H1 (cell line): Measurements from ENCODE around the gene HOXA13. TPM values are rescaled to one million over a fixed set of nuclear protein-coding genes. Genes with fewer than 3 reads are reported as not detected.
A peak's percentile ranks its signal among the peaks of the same experiment; 100 is the strongest.

ENCODE experiments used
- CTCF ChIA-PET: fragments of 300-600 bp; sonication (Branson Sonifier 250); formaldehyde crosslinking; loops from one replicate; lab custom pipeline; 2021; ENCODE audit not compliant: partially characterized antibody; lab: Charles Lee
- POLR2A ChIA-PET: fragments of 300-600 bp; sonication (Branson Sonifier 250); formaldehyde crosslinking; loops from one replicate; lab custom pipeline; 2021; ENCODE audit warnings: inconsistent platforms; ENCODE audit not compliant: partially characterized antibody; lab: Charles Lee
- DNase-seq, 2 experiments: peaks; one replicate each; pipeline versions ENCODE4 v3.0.0 to v3.0.0-alpha.2; 2010 to 2022; ENCODE audit warnings: low spot score in 2 of 2, low read depth in 1 of 2, mixed read lengths in 1 of 2
- FAIRE-seq: peaks from 2 replicates; lab custom pipeline; 2011; peaks lifted over from hg19 to GRCh38; lab: Jason Lieb, UNC
- H2AFZ ChIP-seq: 2 replicates; pipeline ENCODE4 v1.8.1; 2012; ENCODE audit warnings: low read length, inconsistent platforms
- H2AK5ac ChIP-seq: 2 replicates; pipeline ENCODE4 v1.6.1; 2013; ENCODE audit warnings: low read depth, low read length
- H2BK120ac ChIP-seq: replicated peaks from 2 replicates; pipeline ENCODE3; 2013; ENCODE audit warnings: low read depth, low read length, inconsistent platforms
- H2BK12ac ChIP-seq: 2 replicates; pipeline ENCODE4 v1.6.1; 2013; ENCODE audit warnings: low read depth, low read length
- H2BK15ac ChIP-seq: 2 replicates; pipeline ENCODE4 v1.6.1; 2013; ENCODE audit warnings: low read length
- H2BK20ac ChIP-seq: 2 replicates; pipeline ENCODE4 v1.6.1; 2013; ENCODE audit warnings: low read length
- H2BK5ac ChIP-seq: 2 replicates; pipeline ENCODE4 v1.6.1; 2013; ENCODE audit warnings: low read depth, low read length
- H3K14ac ChIP-seq: 2 replicates; pipeline ENCODE4 v1.6.1; 2013; ENCODE audit warnings: inconsistent platforms; ENCODE audit not compliant: insufficient read length
- H3K18ac ChIP-seq: 2 replicates; pipeline ENCODE4 v1.6.1; 2013; ENCODE audit warnings: low read length; ENCODE audit errors: extremely low read depth
- H3K23ac ChIP-seq: 2 replicates; pipeline ENCODE4 v1.6.1; 2013; ENCODE audit warnings: inconsistent platforms; ENCODE audit not compliant: insufficient read length
- H3K23me2 ChIP-seq: 2 replicates; pipeline ENCODE4 v1.6.1; 2013; ENCODE audit warnings: low read depth, low read length
- H3K27ac ChIP-seq: 2 replicates; pipeline ENCODE4 v1.6.1; 2011; ENCODE audit warnings: low read depth, low read length, inconsistent platforms
- H3K27me3 ChIP-seq, 4 experiments: replicated peaks in 1 of 4; 1 replicate in 1 of 4; 2 replicates in 3 of 4; pipeline versions ENCODE4 v1.6.1 to v1.8.1; 2011 to 2013; ENCODE audit warnings: low read length in 3 of 4, mild to moderate bottlenecking in 3 of 4, inconsistent platforms in 2 of 4, mixed read lengths in 2 of 4, moderate library complexity in 1 of 4; ENCODE audit not compliant: control insufficient read depth in 3 of 4, insufficient read depth in 3 of 4; ENCODE audit errors: extremely low read depth in 1 of 4
- H3K36me3 ChIP-seq, 4 experiments: 2 replicates each; pipeline versions ENCODE4 v1.6.1 to v1.8.1; 2011 to 2013; ENCODE audit warnings: mild to moderate bottlenecking in 4 of 4, low read length in 3 of 4, moderate library complexity in 2 of 4, control low read depth in 1 of 4, inconsistent platforms in 1 of 4; ENCODE audit not compliant: insufficient read depth in 4 of 4, control insufficient read depth in 2 of 4
- H3K4ac ChIP-seq: replicated peaks from 2 replicates; pipeline ENCODE3; 2013; ENCODE audit warnings: low read length, low read depth, mixed read lengths, inconsistent platforms; ENCODE audit not compliant: insufficient read length
- H3K4me1 ChIP-seq, 4 experiments: replicated peaks in 1 of 4; 1 replicate in 1 of 4; 2 replicates in 3 of 4; pipeline versions ENCODE4 v1.6.1 to v1.8.1; 2011 to 2013; ENCODE audit warnings: low read length in 3 of 4, inconsistent platforms in 2 of 4, mixed read lengths in 1 of 4; ENCODE audit not compliant: insufficient read depth in 4 of 4, control insufficient read depth in 3 of 4
- H3K4me2 ChIP-seq, 2 experiments: 2 replicates each; pipeline versions ENCODE4 v1.6.1 to v1.8.1; 2011 to 2013; ENCODE audit warnings: low read depth in 2 of 2, low read length in 2 of 2, control low read depth in 1 of 2, inconsistent platforms in 1 of 2, mild to moderate bottlenecking in 1 of 2; ENCODE audit not compliant: insufficient read depth in 1 of 2
- H3K4me3 ChIP-seq, 4 experiments: fragments of 200-600, 300-600 bp in 1 of 4; sonication (generic), shearing (Covaris generic), sonication (Bioruptor Twin) in 1 of 4; 2 replicates each; pipeline versions ENCODE4 v1.5.1 to v1.8.1; 2011 to 2016; ENCODE audit warnings: low read length in 4 of 4, low read depth in 3 of 4, control low read depth in 2 of 4, inconsistent platforms in 2 of 4, mild to moderate bottlenecking in 2 of 4, mixed read lengths in 1 of 4, moderate library complexity in 1 of 4; ENCODE audit not compliant: insufficient read depth in 2 of 4; ENCODE audit errors: extremely low read depth in 1 of 4
- H3K56ac ChIP-seq: replicated peaks from 2 replicates; pipeline ENCODE3; 2013; ENCODE audit warnings: low read depth, mild to moderate bottlenecking, mixed read lengths, low read length, inconsistent platforms; ENCODE audit not compliant: insufficient read length
- H3K79me1 ChIP-seq: 2 replicates; pipeline ENCODE4 v1.6.1; 2013; ENCODE audit warnings: low read depth, low read length, control low read depth
- H3K79me2 ChIP-seq, 2 experiments: 2 replicates each; pipeline versions ENCODE4 v1.6.1 to v1.8.1; 2012 to 2013; ENCODE audit warnings: low read length in 2 of 2, mild to moderate bottlenecking in 2 of 2, inconsistent platforms in 1 of 2; ENCODE audit not compliant: insufficient read depth in 2 of 2, control insufficient read depth in 1 of 2
- H3K9ac ChIP-seq, 4 experiments: replicated peaks in 1 of 4; 1 replicate in 1 of 4; 2 replicates in 3 of 4; pipeline versions ENCODE4 v1.6.1 to v1.8.1; 2011 to 2013; ENCODE audit warnings: low read depth in 3 of 4, low read length in 3 of 4, control low read depth in 2 of 4, mild to moderate bottlenecking in 2 of 4, moderate library complexity in 2 of 4, inconsistent platforms in 1 of 4; ENCODE audit errors: extremely low read depth in 1 of 4
- H3K9me3 ChIP-seq, 2 experiments: 2 replicates each; pipeline versions ENCODE4 v1.6.1 to v1.8.1; 2012 to 2013; ENCODE audit warnings: mild to moderate bottlenecking in 2 of 2, moderate library complexity in 2 of 2, control low read depth in 1 of 2, inconsistent platforms in 1 of 2, low read depth in 1 of 2, low read length in 1 of 2, mixed read lengths in 1 of 2; ENCODE audit not compliant: insufficient read depth in 2 of 2
- H4K20me1 ChIP-seq, 2 experiments: replicated peaks in 1 of 2; 2 replicates each; pipeline versions ENCODE3 to v1.8.1; 2011 to 2013; ENCODE audit warnings: inconsistent platforms in 2 of 2, low read length in 2 of 2, mild to moderate bottlenecking in 1 of 2; ENCODE audit not compliant: insufficient read depth in 2 of 2, control insufficient read depth in 1 of 2
- H4K5ac ChIP-seq: 2 replicates; pipeline ENCODE4 v1.6.1; 2013; ENCODE audit warnings: low read length, low read depth, mixed read lengths, inconsistent platforms; ENCODE audit not compliant: insufficient read length
- H4K8ac ChIP-seq: 2 replicates; pipeline ENCODE4 v1.8.0; 2013; ENCODE audit warnings: mild to moderate bottlenecking, moderate library complexity, low read length, inconsistent platforms; ENCODE audit not compliant: insufficient read depth; ENCODE audit errors: extremely low read depth
- H4K91ac ChIP-seq: replicated peaks from 2 replicates; pipeline ENCODE3; 2013; ENCODE audit warnings: low read length, mixed read lengths, inconsistent platforms; ENCODE audit not compliant: insufficient read length
- CBX8 ChIP-seq: fragments of 300-800, 300-1000 bp; sonication (generic); IDR thresholded peaks from 2 replicates; pipeline ENCODE4 v1.7.1; 2016; ENCODE audit warnings: low read depth, low read length, borderline replicate concordance
- CHD1 ChIP-seq: IDR thresholded peaks from 2 replicates; pipeline ENCODE4 v1.6.1; 2012; ENCODE audit warnings: low read depth, low read length, improper control_type of control experiment
- EZH2 ChIP-seq: fragments of 200-600 bp; sonication (generic); IDR thresholded peaks from 2 replicates; pipeline ENCODE4 v1.7.1; 2012; ENCODE audit warnings: low read depth, mild to moderate bottlenecking, moderate library complexity, low read length, inconsistent platforms; ENCODE audit not compliant: severe bottlenecking
- KDM4A ChIP-seq: IDR thresholded peaks from one replicate; pipeline ENCODE4 v1.7.1; 2012; ENCODE audit warnings: low read depth, mild to moderate bottlenecking, moderate library complexity, low read length, inconsistent platforms; ENCODE audit not compliant: severe bottlenecking
- POLR2AphosphoS5 ChIP-seq: IDR thresholded peaks from 2 replicates; pipeline ENCODE4 v1.6.1; 2011; ENCODE audit warnings: low read depth, low read length
- RBBP5 ChIP-seq: IDR thresholded peaks from 2 replicates; pipeline ENCODE4 v1.7.1; 2012; ENCODE audit warnings: low read depth, mild to moderate bottlenecking, inconsistent platforms, low read length, moderate library complexity, borderline replicate concordance
- RNF2 ChIP-seq: fragments of 200-900, 300-1000 bp; sonication (generic); IDR thresholded peaks from 2 replicates; pipeline ENCODE4 v1.7.1; 2016; ENCODE audit warnings: borderline replicate concordance, low read depth, mild to moderate bottlenecking, antibody characterized with exemption, low read length; ENCODE audit not compliant: poor library complexity, severe bottlenecking; ENCODE audit errors: missing control alignments
- SP2 ChIP-seq: IDR thresholded peaks from 2 replicates; pipeline ENCODE4 v1.6.1; 2012; ENCODE audit warnings: mild to moderate bottlenecking, low read length, inconsistent platforms
- TAF1 ChIP-seq: IDR thresholded peaks from 2 replicates; pipeline ENCODE4 v1.6.1; 2011; ENCODE audit warnings: mild to moderate bottlenecking, low read depth, low read length
- USF2 ChIP-seq: IDR thresholded peaks from 2 replicates; pipeline ENCODE4 v1.6.1; 2011; ENCODE audit warnings: low read length, improper control_type of control experiment
- WGBS, 2 experiments: shearing (Covaris generic) in 1 of 2; methylation state at CpG; one replicate each; pipeline versions ENCODE4 v1.1.6 to v1.1.7; 2013 to 2015; ENCODE audit warnings: low lambda C conversion rate in 2 of 2, mixed read lengths in 2 of 2, inconsistent platforms in 1 of 2, low coverage in 1 of 2, missing lambda C conversion rate in 1 of 2; ENCODE audit not compliant: insufficient replicate concordance in 2 of 2, insufficient coverage in 1 of 2, insufficient read length in 1 of 2; ENCODE audit errors: extremely low coverage in 1 of 2, missing lambda C conversion rate in 1 of 2; 5-methylcytosine and 5-hydroxymethylcytosine counted together
- polyA plus RNA-seq, 7 experiments: library from polyadenylated mRNA; depleted of rRNA in 3 of 7; stranded (reverse) in 5 of 7; unstranded in 2 of 7; fragments of >200 nt in 5 of 7; fragments of 200-250 nt in 2 of 7; gene quantifications; 1 replicate in 5 of 7; 2 replicates in 1 of 7; 4 replicates in 1 of 7; pipeline versions ENCODE4 v1.2.1 to v1.2.3, GENCODE V29; 2011 to 2013; ENCODE audit warnings: missing spikeins in 2 of 7, mixed read lengths in 2 of 7
- total RNA-seq: library from RNA; stranded (reverse); fragmentation: NEBNext Ultra II Directional; extraction: Animal tissue kit (Norgen Biotek cat#: 25700); gene quantifications from 2 replicates; pipeline ENCODE4 v1.2.1, GENCODE V29; 2021
- TF ChIP-seq, protein P1 (sequence below): IDR thresholded peaks from 2 replicates; pipeline ENCODE4 v1.6.1; 2012; ENCODE audit warnings: low read length, inconsistent platforms

HOXA13 gene
- total and polyA plus RNA-seq, 2 of the 8 experiments (the other 6 are each of a cell fraction or from before 2014, with no cell fraction given) = not detected

DNA sequence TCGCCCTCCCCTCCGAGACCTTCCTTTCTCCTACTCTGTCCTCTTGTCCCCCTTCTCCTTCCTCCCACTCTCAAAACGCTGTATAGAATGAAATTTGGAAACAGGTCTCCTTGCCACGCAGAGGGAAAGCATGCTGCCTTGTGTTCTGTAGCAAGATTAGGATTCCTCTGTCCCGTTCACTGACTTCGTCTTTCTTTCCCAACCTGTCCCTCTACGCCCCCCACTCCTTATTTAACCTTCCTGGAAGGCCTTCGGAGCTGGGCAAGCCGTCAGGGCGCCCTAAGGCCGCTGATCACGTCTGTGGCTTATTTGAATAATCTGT is 35.9 kb downstream of the HOXA13 start:
- no peak for FAIRE-seq
- POLR2A ChIA-PET = no interaction called here
- Histone ChIP-seq H2BK20ac (no peak overlapping the region), H3K23ac (no peak overlapping the region), H3K27me3 (peaks cover 98 to 100% (median 99%) of the 10 kb centered on the region in 4 experiments), H3K4me1 (no peaks in the 10 kb centered on the region; a peak in 4 of 7 replicates), H3K18ac (no peak overlapping the region), H3K79me1 (no peaks in the 10 kb centered on the region), H3K9ac (no peak overlapping the region), H2BK15ac (no peak overlapping the region), H4K5ac (no peak overlapping the region), H4K20me1 (peaks cover 19 to 28% of the 10 kb centered on the region in 2 experiments), H3K36me3 (peaks cover 0 to 20% (median 0%) of the 10 kb centered on the region in 4 experiments; a peak in 1 of 8 replicates), H3K23me2 (no peaks in the 10 kb centered on the region), H2BK120ac (no peak overlapping the region), H2BK5ac (no peak overlapping the region), H2AFZ (no peak overlapping the region), H3K27ac (no peak overlapping the region), H3K4me3 (peak overlapping the region in 1 of 4 experiments; percentile 25; a peak in 2 of 8 replicates), H4K91ac (no peak overlapping the region), H3K4me2 (peak overlapping the region; percentile 8 to 47; a peak in 1 of 4 replicates), H2AK5ac (no peak overlapping the region), H3K9me3 (peaks cover 0 to 6% of the 10 kb centered on the region in 2 experiments; a peak in 1 of 4 replicates), H3K14ac (no peak overlapping the region), H3K4ac (no peak overlapping the region), H4K8ac (no peak overlapping the region), H3K56ac (no peak overlapping the region), H2BK12ac (no peak overlapping the region), H3K79me2 (no peaks in the 10 kb centered on the region)
- no peak for DNase-seq
- CTCF ChIA-PET = interaction anchor here (0.8 to 4.4 kb wide), 5 partner anchors 9 to 22 kb away, joined by 3 to 80 read pairs (median 5); partner anchors contain the start of genes HOXA11, HOXA3, HOXA5 and HOXA6
- 18% methylated on average over 12 of the region's 12 CpGs; no CpG with 5 or more reads in 1 of the 2 experiments for WGBS, 2 experiments
- no peak for TF ChIP-seq EZH2
- no peak for TF ChIP-seq RNF2
- TF ChIP-seq TAF1 = no peak
- no peak for TF ChIP-seq USF2
- no peak for TF ChIP-seq KDM4A
- TF ChIP-seq, protein P1, sequence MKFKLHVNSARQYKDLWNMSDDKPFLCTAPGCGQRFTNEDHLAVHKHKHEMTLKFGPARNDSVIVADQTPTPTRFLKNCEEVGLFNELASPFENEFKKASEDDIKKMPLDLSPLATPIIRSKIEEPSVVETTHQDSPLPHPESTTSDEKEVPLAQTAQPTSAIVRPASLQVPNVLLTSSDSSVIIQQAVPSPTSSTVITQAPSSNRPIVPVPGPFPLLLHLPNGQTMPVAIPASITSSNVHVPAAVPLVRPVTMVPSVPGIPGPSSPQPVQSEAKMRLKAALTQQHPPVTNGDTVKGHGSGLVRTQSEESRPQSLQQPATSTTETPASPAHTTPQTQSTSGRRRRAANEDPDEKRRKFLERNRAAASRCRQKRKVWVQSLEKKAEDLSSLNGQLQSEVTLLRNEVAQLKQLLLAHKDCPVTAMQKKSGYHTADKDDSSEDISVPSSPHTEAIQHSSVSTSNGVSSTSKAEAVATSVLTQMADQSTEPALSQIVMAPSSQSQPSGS = no peak
- TF ChIP-seq RBBP5 = no peak
- TF ChIP-seq CHD1 = no peak
- TF ChIP-seq POLR2AphosphoS5 = no peak
- no peak for TF ChIP-seq SP2
- TF ChIP-seq CBX8 = no peak
